Neural progenitor cell (in vitro differentiated cells): ENCODE results near the gene PBX3.

Experiments
- EZH2 ChIP-seq: fragments of 200-600 bp; sonication (generic); IDR thresholded peaks from 2 replicates; pipeline ENCODE4 v1.6.1; 2017; ENCODE audit warnings: antibody characterized with exemption, mild to moderate bottlenecking, moderate library complexity
- EZH2phosphoT487 ChIP-seq: fragments of 200-600 bp; sonication (generic); IDR thresholded peaks from 2 replicates; pipeline ENCODE4 v1.6.1; 2017; ENCODE audit warnings: antibody characterized with exemption
- TF ChIP-seq, protein P1 (sequence below): fragments of 200-600 bp; sonication (generic); IDR thresholded peaks from 2 replicates; pipeline ENCODE4 v1.5.1; 2017; ENCODE audit warnings: antibody characterized with exemption, mild to moderate bottlenecking

DNA sequence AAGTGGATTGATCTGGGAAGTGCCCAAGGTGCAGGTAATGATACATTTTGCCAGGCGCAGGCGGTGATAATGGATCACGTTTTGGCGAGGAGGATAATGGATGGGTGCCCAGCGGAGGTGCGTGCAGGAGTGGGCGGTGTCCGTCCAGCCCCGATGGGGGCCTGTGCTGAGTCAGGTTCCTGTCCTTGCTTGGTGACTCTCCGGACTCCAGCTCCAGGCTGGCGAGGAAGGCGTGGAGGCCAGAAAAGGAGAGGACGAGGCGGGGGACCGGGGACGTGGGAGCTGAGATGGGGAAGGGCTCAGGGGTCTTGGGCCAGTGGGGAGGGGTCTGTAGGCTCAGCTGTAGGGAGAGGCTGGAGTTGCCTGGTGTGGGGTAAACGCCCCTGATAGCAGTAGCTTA, 268.3 kb downstream of the PBX3 start:
- TF ChIP-seq, protein P1, sequence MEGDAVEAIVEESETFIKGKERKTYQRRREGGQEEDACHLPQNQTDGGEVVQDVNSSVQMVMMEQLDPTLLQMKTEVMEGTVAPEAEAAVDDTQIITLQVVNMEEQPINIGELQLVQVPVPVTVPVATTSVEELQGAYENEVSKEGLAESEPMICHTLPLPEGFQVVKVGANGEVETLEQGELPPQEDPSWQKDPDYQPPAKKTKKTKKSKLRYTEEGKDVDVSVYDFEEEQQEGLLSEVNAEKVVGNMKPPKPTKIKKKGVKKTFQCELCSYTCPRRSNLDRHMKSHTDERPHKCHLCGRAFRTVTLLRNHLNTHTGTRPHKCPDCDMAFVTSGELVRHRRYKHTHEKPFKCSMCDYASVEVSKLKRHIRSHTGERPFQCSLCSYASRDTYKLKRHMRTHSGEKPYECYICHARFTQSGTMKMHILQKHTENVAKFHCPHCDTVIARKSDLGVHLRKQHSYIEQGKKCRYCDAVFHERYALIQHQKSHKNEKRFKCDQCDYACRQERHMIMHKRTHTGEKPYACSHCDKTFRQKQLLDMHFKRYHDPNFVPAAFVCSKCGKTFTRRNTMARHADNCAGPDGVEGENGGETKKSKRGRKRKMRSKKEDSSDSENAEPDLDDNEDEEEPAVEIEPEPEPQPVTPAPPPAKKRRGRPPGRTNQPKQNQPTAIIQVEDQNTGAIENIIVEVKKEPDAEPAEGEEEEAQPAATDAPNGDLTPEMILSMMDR, result no peak
- TF ChIP-seq EZH2phosphoT487 (no peak), EZH2 (no peak)
